K562 (cell line): ENCODE results near the gene STYX. TPM values are rescaled to one million over a fixed set of nuclear protein-coding genes. Genes with fewer than 3 reads are reported as not detected.

ENCODE experiments used
- ATAC-seq: fragments of 200-7000 bp; cut with Tn5 transposase; 3 replicates; pipeline ENCODE4 v1.9.1; 2020; ENCODE audit warnings: moderate library complexity
- BruUV-seq: library from RNA; stranded (reverse); fragments of 400-500 nt; replicated peaks from 2 replicates; lab custom pipeline; 2021; lab: Mats Ljungman, UMichigan
- CTCF ChIA-PET: fragments of 300-600 bp; formaldehyde crosslinking; extraction: SDS; loops from one replicate; lab custom pipeline; 2021; ENCODE audit warnings: low intra/inter-chr PET ratio; lab: Yijun Ruan, JAX
- POLR2A ChIA-PET: fragments of 300-600, 350-650 bp; sonication (Branson Sonifier 250); formaldehyde crosslinking; extraction: SDS; loops from one replicate; lab custom pipeline; 2021; ENCODE audit warnings: antibody characterized with exemption, inconsistent platforms; lab: Yijun Ruan, JAX
- DNase-seq, 4 experiments: peaks; one replicate each; pipeline versions ENCODE4 v3.0.0 to v3.0.0-alpha.2; 2011 to 2018; ENCODE audit warnings: low spot score in 3 of 4, mixed read lengths in 3 of 4; ENCODE audit errors: extremely low read depth in 1 of 4
- FAIRE-seq: peaks from 2 replicates; lab custom pipeline; 2011; peaks lifted over from hg19 to GRCh38; lab: Jason Lieb, UNC
- H2AFZ ChIP-seq: 2 replicates; pipeline ENCODE4 v1.6.0; 2011; ENCODE audit warnings: low read depth, low read length, control low read depth, inconsistent platforms
- H3K27ac ChIP-seq: fragments of 200-600 bp; 3 replicates; pipeline ENCODE4 v1.8.0; 2011; ENCODE audit warnings: low read depth, mild to moderate bottlenecking, control low read depth, inconsistent platforms, low read length, moderate library complexity, mixed read lengths; ENCODE audit errors: extremely low read depth
- H3K27me3 ChIP-seq, 2 experiments: fragments of 300-600 bp in 1 of 2; 2 replicates in 1 of 2; 3 replicates in 1 of 2; pipeline versions ENCODE4 v1.6.0 to v1.8.0; 2011; ENCODE audit warnings: inconsistent platforms in 2 of 2, low read length in 2 of 2, mild to moderate bottlenecking in 1 of 2, mixed read lengths in 1 of 2, moderate library complexity in 1 of 2; ENCODE audit not compliant: control insufficient read depth in 2 of 2, insufficient read depth in 2 of 2
- H3K36me3 ChIP-seq: fragments of 300-600 bp; 3 replicates; pipeline ENCODE4 v1.8.0; 2011; ENCODE audit warnings: mild to moderate bottlenecking, low read length, inconsistent platforms; ENCODE audit not compliant: control insufficient read depth, insufficient read depth
- H3K4me1 ChIP-seq, 2 experiments: fragments of 200-600 bp in 1 of 2; replicated peaks in 1 of 2; 2 replicates in 1 of 2; 3 replicates in 1 of 2; pipeline versions ENCODE4 v1.5.1 to v1.8.0; 2011; ENCODE audit warnings: inconsistent platforms in 2 of 2, low read length in 2 of 2, mild to moderate bottlenecking in 1 of 2, mixed read lengths in 1 of 2, moderate library complexity in 1 of 2; ENCODE audit not compliant: control insufficient read depth in 2 of 2, insufficient read depth in 2 of 2
- H3K4me2 ChIP-seq: 2 replicates; pipeline ENCODE4 v1.6.1; 2011; ENCODE audit warnings: low read length, control low read depth, inconsistent platforms, mixed read lengths; ENCODE audit not compliant: insufficient read depth
- H3K4me3 ChIP-seq: fragments of 200-600 bp; sonication (generic), shearing (Covaris generic); 2 replicates; pipeline ENCODE4 v1.5.1; 2016; ENCODE audit warnings: control low read depth, inconsistent platforms
- H3K79me2 ChIP-seq: fragments of 200-600 bp; 3 replicates; pipeline ENCODE4 v1.8.0; 2011; ENCODE audit warnings: low read length, inconsistent platforms; ENCODE audit not compliant: control insufficient read depth, insufficient read depth
- H3K9ac ChIP-seq, 2 experiments: 2 replicates each; pipeline versions ENCODE4 v1.6.0 to v1.6.1; 2011; ENCODE audit warnings: low read depth in 2 of 2, low read length in 2 of 2, control low read depth in 1 of 2, inconsistent platforms in 1 of 2, mild to moderate bottlenecking in 1 of 2, mixed read lengths in 1 of 2; ENCODE audit not compliant: insufficient read depth in 1 of 2
- H3K9me1 ChIP-seq: one replicate; pipeline ENCODE4 v1.6.0; 2011; ENCODE audit warnings: inconsistent platforms, mild to moderate bottlenecking, low read length, moderate library complexity; ENCODE audit not compliant: control insufficient read depth, insufficient read depth
- H3K9me3 ChIP-seq: replicated peaks from 2 replicates; pipeline ENCODE4 v1.5.1; 2011; ENCODE audit warnings: low read depth, low read length, inconsistent platforms; ENCODE audit not compliant: control insufficient read depth, insufficient read depth
- H4K20me1 ChIP-seq: replicated peaks from 2 replicates; pipeline ENCODE4 v1.6.1; 2011; ENCODE audit warnings: low read length, inconsistent platforms, mixed read lengths; ENCODE audit not compliant: control insufficient read depth, insufficient read depth
- CBFA2T2 ChIP-seq: fragments of 450-650 bp; conservative IDR thresholded peaks from 2 replicates; pipeline ENCODE4 v1.6.1; 2017; ENCODE audit warnings: mild to moderate bottlenecking
- CBX5 ChIP-seq: IDR thresholded peaks from 2 replicates; pipeline ENCODE4 v1.6.1; 2014; ENCODE audit warnings: low read depth, borderline replicate concordance
- U2AF1 ChIP-seq: fragments of 200-400 bp; formaldehyde crosslinking; optimal IDR thresholded peaks from 2 replicates; pipeline ENCODE3; 2017; ENCODE audit warnings: mild to moderate bottlenecking, low read depth, low read length, moderate library complexity
- WGBS: fragments of 100-300 bp; shearing (Covaris generic); methylation state at CpG from one replicate; pipeline ENCODE4 v1.1.6; 2016; ENCODE audit warnings: low coverage, mixed read lengths; ENCODE audit not compliant: insufficient coverage; ENCODE audit errors: missing lambda C conversion rate; 5-methylcytosine and 5-hydroxymethylcytosine counted together
- in situ Hi-C: fragments of 300-500 bp; cut with MboI; formaldehyde crosslinking; loops from 4 replicates; pipeline ENCODE4 v1.15.0; 2018; ENCODE audit warnings: inconsistent platforms, mixed read lengths
- intact Hi-C: fragments of 100-400 bp; cut with micrococcal nuclease; formaldehyde crosslinking; loops from 2 replicates; pipeline ENCODE4 v1.14.2; 2022
- polyA plus RNA-seq, 8 experiments: library from polyadenylated mRNA; depleted of rRNA in 4 of 8; stranded (reverse) in 5 of 8; unstranded in 3 of 8; fragments of >200 nt; fragmentation: Nextera tagmentation in 2 of 8; fragmentation: Illumina TruSeq in 1 of 8; extraction: Ambion mirVana in 2 of 8; extraction: Trizol in 1 of 8; gene quantifications; 2 replicates each; pipeline versions ENCODE4 v1.2.1 to v1.2.3, GENCODE V29; 2011 to 2014; ENCODE audit warnings: inconsistent platforms in 1 of 8, missing spikeins in 1 of 8
- total RNA-seq, 7 experiments: library from RNA; depleted of rRNA in 6 of 7; stranded (reverse); fragments of >200 nt in 6 of 7; fragmentation: Illumina TruSeq in 2 of 7; extraction: Trizol in 2 of 7; gene quantifications; 2 replicates each; pipeline versions ENCODE4 v1.2.1 to v1.2.3, GENCODE V29; 2011 to 2021; ENCODE audit warnings: low replicate concordance in 1 of 7
- TF ChIP-seq, protein P1 (sequence below): fragments of 450-650 bp; IDR thresholded peaks from 2 replicates; pipeline ENCODE4 v1.6.1; 2018; ENCODE audit not compliant: partially characterized antibody
- TF ChIP-seq, protein P2 (sequence below): fragments of 250-450 bp; sonication (Bioruptor Pico); IDR thresholded peaks from 2 replicates; pipeline ENCODE4 v1.8.0; 2022; ENCODE audit warnings: inconsistent platforms

Gene STYX
- total and polyA plus RNA-seq, 9 of the 15 experiments (the other 6 are each of a cell fraction or from before 2014, with no cell fraction given): 5.0 to 15.4 (median 10.6) TPM

DNA sequence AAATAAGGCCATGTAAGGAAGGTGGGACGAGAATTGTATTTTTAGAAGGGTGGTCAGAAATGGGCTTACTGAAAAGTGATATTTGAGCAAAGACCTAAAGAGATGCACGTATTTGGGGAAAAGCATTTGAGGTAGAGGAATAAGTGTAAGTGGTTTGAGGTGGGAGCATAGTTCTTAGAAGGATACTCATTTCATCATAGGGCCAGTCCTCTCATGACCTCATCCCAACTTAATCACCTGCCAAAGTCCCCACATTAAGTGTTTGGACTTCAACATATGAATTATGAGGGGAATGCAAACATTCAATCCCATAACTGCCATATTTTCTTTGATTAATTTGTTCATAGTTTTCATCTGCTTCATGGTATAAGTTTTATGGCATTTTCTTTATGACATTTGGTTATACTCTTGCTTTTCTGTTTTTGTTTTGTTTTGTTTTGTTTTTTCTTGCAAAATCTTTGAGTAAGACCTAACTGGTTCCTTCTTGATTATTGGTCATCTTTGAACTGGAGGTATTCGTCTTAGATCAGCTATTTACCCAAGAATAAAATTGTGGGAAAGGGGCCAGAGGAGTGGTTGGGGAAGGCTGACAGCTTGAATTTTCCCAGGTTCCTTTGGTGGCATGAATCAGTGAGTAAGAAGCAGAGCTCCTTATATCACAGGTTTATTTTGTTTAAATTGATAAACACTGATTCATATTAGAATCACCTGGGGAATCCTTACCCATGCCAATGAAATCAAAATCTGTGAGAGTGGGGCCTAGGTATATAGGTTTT, 37.3 kb downstream of the STYX start:
- no peak for DNase-seq
- no peak overlapping the region for H3K27ac ChIP-seq
- TF ChIP-seq, protein P1, sequence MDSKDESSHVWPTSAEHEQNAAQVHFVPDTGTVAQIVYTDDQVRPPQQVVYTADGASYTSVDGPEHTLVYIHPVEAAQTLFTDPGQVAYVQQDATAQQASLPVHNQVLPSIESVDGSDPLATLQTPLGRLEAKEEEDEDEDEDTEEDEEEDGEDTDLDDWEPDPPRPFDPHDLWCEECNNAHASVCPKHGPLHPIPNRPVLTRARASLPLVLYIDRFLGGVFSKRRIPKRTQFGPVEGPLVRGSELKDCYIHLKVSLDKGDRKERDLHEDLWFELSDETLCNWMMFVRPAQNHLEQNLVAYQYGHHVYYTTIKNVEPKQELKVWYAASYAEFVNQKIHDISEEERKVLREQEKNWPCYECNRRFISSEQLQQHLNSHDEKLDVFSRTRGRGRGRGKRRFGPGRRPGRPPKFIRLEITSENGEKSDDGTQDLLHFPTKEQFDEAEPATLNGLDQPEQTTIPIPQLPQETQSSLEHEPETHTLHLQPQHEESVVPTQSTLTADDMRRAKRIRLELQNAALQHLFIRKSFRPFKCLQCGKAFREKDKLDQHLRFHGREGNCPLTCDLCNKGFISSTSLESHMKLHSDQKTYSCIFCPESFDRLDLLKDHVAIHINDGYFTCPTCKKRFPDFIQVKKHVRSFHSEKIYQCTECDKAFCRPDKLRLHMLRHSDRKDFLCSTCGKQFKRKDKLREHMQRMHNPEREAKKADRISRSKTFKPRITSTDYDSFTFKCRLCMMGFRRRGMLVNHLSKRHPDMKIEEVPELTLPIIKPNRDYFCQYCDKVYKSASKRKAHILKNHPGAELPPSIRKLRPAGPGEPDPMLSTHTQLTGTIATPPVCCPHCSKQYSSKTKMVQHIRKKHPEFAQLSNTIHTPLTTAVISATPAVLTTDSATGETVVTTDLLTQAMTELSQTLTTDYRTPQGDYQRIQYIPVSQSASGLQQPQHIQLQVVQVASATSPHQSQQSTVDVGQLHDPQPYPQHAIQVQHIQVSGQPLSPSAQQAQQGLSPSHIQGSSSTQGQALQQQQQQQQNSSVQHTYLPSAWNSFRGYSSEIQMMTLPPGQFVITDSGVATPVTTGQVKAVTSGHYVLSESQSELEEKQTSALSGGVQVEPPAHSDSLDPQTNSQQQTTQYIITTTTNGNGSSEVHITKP: no peak
- TF ChIP-seq U2AF1: no peak
- TF ChIP-seq CBFA2T2: no peak
- TF ChIP-seq CBX5: no peak
- TF ChIP-seq, protein P2, sequence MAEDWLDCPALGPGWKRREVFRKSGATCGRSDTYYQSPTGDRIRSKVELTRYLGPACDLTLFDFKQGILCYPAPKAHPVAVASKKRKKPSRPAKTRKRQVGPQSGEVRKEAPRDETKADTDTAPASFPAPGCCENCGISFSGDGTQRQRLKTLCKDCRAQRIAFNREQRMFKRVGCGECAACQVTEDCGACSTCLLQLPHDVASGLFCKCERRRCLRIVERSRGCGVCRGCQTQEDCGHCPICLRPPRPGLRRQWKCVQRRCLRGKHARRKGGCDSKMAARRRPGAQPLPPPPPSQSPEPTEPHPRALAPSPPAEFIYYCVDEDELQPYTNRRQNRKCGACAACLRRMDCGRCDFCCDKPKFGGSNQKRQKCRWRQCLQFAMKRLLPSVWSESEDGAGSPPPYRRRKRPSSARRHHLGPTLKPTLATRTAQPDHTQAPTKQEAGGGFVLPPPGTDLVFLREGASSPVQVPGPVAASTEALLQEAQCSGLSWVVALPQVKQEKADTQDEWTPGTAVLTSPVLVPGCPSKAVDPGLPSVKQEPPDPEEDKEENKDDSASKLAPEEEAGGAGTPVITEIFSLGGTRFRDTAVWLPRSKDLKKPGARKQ (CRISPR knock-in tag): no peak
- no peaks in the 10 kb centered on the region for H3K9me1 ChIP-seq
- CTCF ChIA-PET: no interaction called here
- H3K36me3 ChIP-seq: peaks cover 49% of the 10 kb centered on the region; the same call in 2 of the 3 replicates
- H2AFZ ChIP-seq: no peak overlapping the region
- H3K79me2 ChIP-seq: no peaks in the 10 kb centered on the region
- POLR2A ChIA-PET: no interaction called here
- 90% methylated on average over 3 of the region's 3 CpGs for WGBS
- H3K9ac ChIP-seq: no peak overlapping the region
- BruUV-seq: no TSS peak
- no peak overlapping the region for H3K4me2 ChIP-seq
- H3K4me3 ChIP-seq: no peak overlapping the region
- no peaks in the 10 kb centered on the region for H4K20me1 ChIP-seq
- no peak for ATAC-seq
- H3K9me3 ChIP-seq: no peaks in the 10 kb centered on the region
- no peaks in the 10 kb centered on the region for H3K27me3 ChIP-seq
- no peaks in the 10 kb centered on the region for H3K4me1 ChIP-seq
- in situ Hi-C loops: no loop called here
- intact Hi-C loops: no loop called here
- no peak for FAIRE-seq
